ENCODE data around the gene B3GAT3.
A peak's percentile ranks its signal among the peaks of the same experiment; 100 is the strongest.
"Not testable (repeated sequence)": the region's sequence is repeated elsewhere in the genome, so short reads cannot be mapped to it uniquely, and the experiment has no call there.

B3GAT3 gene

GRCh38 chr11:62602141-62603071 is 19.4 kb downstream of the B3GAT3 start:
- no peak for DNase-seq

- peak; percentile 99 for DNase-seq
Measured at GRCh38 chr11:62601372-62602140, 20.2 kb downstream of the B3GAT3 start, which contains the start of gene MTA2. Gene MTA2 (minus strand): TSS chr11:62601865. CDS start chr11:62601450, 415 bp downstream.

GRCh38 chr11:62601122-62601371 is 20.7 kb downstream of the B3GAT3 start:
- DNase-seq = no peak

- DNase-seq = no peak
Measured at GRCh38 chr11:62600367-62601121, 21.2 kb downstream of the B3GAT3 start.

- no peak for DNase-seq
Measured at GRCh38 chr11:62599901-62600300, 21.9 kb downstream of the B3GAT3 start.

- peak; percentile 89 for DNase-seq
Measured at GRCh38 chr11:62599069-62599696, 22.6 kb downstream of the B3GAT3 start.

GRCh38 chr11:62595124-62595523 is 26.7 kb downstream of the B3GAT3 start:
- no peak for DNase-seq

GRCh38 chr11:62593434-62594044 is 28.2 kb downstream of the B3GAT3 start:
- peak; percentile 73 for DNase-seq

GRCh38 chr11:62592989-62593421 is 28.8 kb downstream of the B3GAT3 start:
- no peak for DNase-seq

GRCh38 chr11:62592146-62592815 is 29.5 kb downstream of the B3GAT3 start:
- no peak for DNase-seq

- peak; percentile 88 for DNase-seq
Measured at GRCh38 chr11:62591448-62592145, 30.2 kb downstream of the B3GAT3 start, which contains the start of gene TUT1. Gene TUT1 (minus strand): TSS chr11:62591523. CDS start chr11:62591485, 38 bp downstream.

- DNase-seq = no peak
Measured at GRCh38 chr11:62588966-62589637, 32.7 kb downstream of the B3GAT3 start.

GRCh38 chr11:62585356-62585755 is 36.4 kb downstream of the B3GAT3 start:
- DNase-seq = not testable (repeated sequence)

GRCh38 chr11:62581735-62582134 is 40.1 kb downstream of the B3GAT3 start:
- DNase-seq = not testable (repeated sequence)

- no peak for DNase-seq
Measured at GRCh38 chr11:62580959-62581715, 40.6 kb downstream of the B3GAT3 start.

- no peak for DNase-seq
Measured at GRCh38 chr11:62579252-62579651, 42.5 kb downstream of the B3GAT3 start.

- DNase-seq = no peak
Measured at GRCh38 chr11:62578541-62578940, 43.2 kb downstream of the B3GAT3 start.

- no peak for DNase-seq
Measured at GRCh38 chr11:62577046-62577714, 44.6 kb downstream of the B3GAT3 start.

GRCh38 chr11:62575837-62576236 is 45.9 kb downstream of the B3GAT3 start:
- no peak for DNase-seq
